ENCODE measurements around the gene DYNLRB1. TPM values are rescaled to one million over a fixed set of nuclear protein-coding genes. Genes with fewer than 3 reads are reported as not detected.

The DYNLRB1 gene
- total and polyA plus RNA-seq, 2 of the 13 experiments (the other 11 are each of a cell fraction or from before 2014, with no cell fraction given) = 140 to 244 TPM

GRCh38 chr20:34516247-34517113 lies at the start of gene DYNLRB1 (continued):
- TF ChIP-seq ZNF281 (CRISPR knock-in tag; IDR thresholded peaks at IDR 0.05; ENCODE audit: borderline replicate concordance) (peak; percentile 43; the same call in 1 of the 2 replicates), ZNF660 (CRISPR knock-in tag; IDR thresholded peaks at IDR 0.05; ENCODE audit: borderline replicate concordance, low read depth) (no peak), SNAPC5 (CRISPR knock-in tag; IDR thresholded peaks at IDR 0.05; ENCODE audit: borderline replicate concordance) (peak; percentile 41; the same call in 1 of the 2 replicates), ZNF251 (CRISPR knock-in tag; IDR thresholded peaks at IDR 0.05) (no peak), FOXO1 (CRISPR knock-in tag; IDR thresholded peaks at IDR 0.05) (peak; percentile 84), ZNF646 (CRISPR knock-in tag; IDR thresholded peaks at IDR 0.05) (no peak), ELF1 (CRISPR knock-in tag; IDR thresholded peaks at IDR 0.05) (peak; percentile 93), NAIF1 (CRISPR knock-in tag; IDR thresholded peaks at IDR 0.05; ENCODE audit: borderline replicate concordance) (peak; percentile 93; the same call in 1 of the 2 replicates), ZNF737 (CRISPR knock-in tag; IDR thresholded peaks at IDR 0.05; ENCODE audit: borderline replicate concordance) (no peak), THAP8 (CRISPR knock-in tag; IDR thresholded peaks at IDR 0.05; ENCODE audit: borderline replicate concordance) (peak; percentile 89; the same call in 1 of the 2 replicates), KDM2A (CRISPR knock-in tag; IDR thresholded peaks at IDR 0.05; ENCODE audit: borderline replicate concordance, low read depth) (peak; percentile 100), LRRFIP1 (CRISPR knock-in tag; conservative IDR thresholded peaks at IDR 0.05) (peak; percentile 82; the same call in 1 of the 2 replicates), HMG20B (CRISPR knock-in tag; conservative IDR thresholded peaks at IDR 0.05) (0 out of 2 replicates have a peak, but pooled peaks have one; percentile 12), ZNF274 (CRISPR knock-in tag; IDR thresholded peaks at IDR 0.05) (peak; percentile 97), ZFY (CRISPR knock-in tag; IDR thresholded peaks at IDR 0.05) (peak; percentile 100)

Measured in HepG2 (cell line).